Activated CD4-positive, alpha-beta T cell treated with anti-CD3 and anti-CD28 coated beads, Interleukin-2, Interleukin-4, amounts not matched to agents 100 ng/mL and 50 ng/mL, durations not matched to agents 16 hours and 8 hours (primary cell): ENCODE results near the gene HEPHL1.
"Not testable (repeated sequence)": the region's sequence is repeated elsewhere in the genome, so short reads cannot be mapped to it uniquely, and the experiment has no call there.

Experiments
- DNase-seq: peaks from one replicate; pipeline ENCODE4 v3.0.0-alpha.2; 2020; ENCODE audit warnings: low spot score

HEPHL1 gene, protein sequence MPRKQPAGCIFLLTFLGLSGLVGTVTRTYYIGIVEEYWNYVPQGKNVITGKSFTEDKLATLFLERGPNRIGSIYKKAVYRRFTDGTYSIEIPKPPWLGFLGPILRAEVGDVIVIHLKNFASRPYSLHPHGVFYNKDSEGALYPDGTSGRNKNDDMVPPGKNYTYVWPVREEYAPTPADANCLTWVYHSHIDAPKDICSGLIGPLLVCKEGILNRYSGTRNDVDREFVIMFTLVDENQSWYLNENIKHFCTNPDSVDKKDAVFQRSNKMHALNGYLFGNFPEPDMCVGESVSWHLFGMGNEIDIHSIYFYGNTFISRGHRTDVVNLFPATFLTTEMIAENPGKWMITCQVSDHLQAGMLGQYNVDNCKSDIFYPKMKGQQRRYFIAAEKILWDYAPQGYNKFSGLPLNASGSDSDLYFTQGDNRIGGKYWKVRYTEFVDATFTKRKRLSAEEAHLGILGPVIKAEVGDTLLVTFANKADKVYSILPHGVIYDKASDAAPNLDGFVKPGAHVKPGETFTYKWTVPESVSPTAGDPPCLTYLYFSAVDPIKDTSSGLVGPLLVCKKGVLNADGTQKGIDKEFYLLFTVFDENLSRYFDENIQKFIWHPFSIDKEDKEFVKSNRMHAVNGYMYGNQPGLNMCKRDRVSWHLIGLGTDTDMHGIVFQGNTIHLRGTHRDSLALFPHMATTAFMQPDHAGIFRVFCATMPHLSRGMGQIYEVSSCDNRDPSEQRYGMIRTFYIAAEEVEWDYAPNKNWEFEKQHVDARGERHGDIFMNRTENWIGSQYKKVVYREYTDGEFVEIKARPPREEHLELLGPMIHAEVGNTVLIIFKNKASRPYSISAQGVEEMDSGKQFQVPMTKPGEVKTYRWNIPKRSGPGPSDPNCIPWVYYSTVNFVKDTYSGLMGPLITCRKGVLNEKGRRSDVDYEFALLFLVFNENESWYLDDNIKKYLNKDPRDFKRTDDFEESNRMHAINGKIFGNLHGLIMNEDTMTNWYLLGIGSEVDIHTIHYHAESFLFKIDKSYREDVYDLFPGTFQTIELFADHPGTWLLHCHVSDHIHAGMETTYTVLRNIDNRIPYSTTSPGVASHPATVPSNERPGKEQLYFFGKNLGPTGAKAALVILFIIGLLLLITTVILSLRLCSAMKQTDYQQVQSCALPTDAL

DNA sequence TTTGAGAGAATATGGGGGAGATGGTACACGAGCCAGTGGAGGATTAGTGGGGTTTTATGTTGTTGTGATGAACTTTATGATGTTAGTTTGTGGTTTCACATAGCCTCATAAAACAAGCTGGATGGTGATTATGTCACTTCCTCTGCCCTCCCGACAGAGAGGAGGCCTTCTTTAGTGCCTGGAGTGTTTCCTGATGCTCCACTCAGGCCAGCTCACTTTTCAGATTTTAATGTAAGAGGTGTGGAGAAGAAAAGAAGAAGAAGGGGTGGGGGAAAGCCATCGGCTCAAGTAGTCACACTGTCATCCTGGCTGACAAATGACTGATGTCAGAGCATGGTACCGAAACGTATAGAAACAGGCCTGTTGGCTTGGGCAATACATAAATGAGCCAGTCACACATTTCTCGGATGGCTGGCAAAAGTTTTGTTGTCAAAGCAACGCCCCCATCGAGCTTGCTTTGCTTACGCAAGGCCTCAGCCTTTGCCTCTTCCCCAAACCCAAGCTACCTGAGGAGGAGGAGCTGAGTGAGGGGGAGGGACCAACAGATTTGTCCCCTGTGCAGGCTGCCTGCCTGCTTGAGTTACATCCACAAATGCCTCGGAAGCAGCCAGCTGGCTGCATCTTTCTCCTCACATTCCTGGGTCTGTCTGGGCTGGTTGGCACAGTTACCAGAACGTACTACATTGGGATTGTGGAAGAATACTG lies at the start of gene HEPHL1:
TSS of gene HEPHL1 (plus strand) at position 578 of the 705 bp plus-strand sequence. CDS start at position 593, 15 bp downstream.
- DNase-seq: no peak

DNA sequence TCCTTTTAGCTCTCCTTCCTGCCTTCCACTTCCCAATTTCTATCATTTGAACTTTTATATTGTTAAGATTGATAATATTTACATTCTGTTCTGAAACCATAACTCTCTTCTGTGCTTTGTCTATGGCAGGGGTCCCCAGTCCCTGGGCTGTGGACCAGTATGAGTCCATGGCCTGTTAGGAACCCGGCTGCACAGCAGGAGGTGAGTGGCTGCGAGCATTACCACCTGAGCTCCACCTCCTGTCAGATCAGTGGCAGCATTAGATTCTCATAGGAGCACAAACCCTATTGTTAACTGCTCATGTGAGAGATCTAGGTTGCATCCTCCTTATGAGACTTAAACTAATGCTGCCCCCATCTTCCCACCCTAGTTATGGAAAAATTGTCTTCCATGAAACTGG lies 48.4 kb upstream of the HEPHL1 start:
- no peak for DNase-seq

DNA sequence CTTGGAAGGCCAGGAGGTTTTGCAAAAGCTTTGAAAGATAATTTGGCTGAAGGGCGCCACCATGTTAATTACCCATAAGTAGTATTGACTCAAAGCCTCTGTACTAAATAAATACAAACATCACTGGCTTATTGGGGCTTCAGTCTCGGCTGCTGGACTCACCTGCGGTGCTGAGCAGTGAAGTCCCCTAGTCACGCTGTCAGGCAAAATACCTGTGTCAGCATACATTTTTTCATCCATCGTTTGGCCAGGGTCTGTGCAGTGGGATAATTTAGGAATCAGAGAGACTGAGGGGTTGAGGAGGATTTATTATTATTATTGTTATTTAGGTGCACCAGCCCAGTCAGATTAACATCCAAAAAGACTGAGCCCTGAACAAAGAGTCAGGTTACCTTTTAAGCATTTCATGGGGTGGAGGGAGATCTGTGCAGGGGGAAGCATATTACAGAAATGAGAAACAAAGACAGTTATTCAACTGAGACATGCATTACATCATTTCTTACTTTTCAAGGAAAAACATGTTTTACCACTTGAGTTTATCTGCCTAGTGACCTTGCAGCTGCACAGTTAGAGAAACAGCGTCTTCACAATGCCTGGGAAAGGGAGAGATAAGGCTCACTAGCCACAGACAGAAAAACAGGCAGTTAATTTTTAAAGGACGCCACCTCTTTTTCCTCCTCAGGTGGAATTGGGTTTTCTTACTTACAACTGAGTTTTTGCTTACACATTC lies 47.7 kb upstream of the HEPHL1 start:
- not testable (repeated sequence) for DNase-seq

DNA sequence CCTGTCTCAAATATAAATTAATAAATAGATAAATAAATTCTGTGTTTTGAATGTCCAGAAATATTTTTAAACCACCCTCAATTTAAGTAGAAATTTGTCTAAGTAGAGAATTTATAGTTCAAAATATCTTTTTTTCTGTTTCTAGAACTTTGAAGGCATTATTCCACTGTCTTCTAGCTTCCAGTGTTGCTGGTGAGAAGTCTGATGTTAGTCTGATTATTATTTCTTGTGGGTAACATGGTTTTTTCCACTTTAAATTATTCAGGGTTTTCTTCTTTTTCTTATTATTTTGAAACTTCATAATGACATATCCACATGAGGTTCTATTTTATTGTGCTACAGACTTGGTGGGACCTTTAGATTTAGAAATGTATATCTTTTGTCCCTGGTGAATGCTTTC lies 46.4 kb upstream of the HEPHL1 start:
- no peak for DNase-seq

DNA sequence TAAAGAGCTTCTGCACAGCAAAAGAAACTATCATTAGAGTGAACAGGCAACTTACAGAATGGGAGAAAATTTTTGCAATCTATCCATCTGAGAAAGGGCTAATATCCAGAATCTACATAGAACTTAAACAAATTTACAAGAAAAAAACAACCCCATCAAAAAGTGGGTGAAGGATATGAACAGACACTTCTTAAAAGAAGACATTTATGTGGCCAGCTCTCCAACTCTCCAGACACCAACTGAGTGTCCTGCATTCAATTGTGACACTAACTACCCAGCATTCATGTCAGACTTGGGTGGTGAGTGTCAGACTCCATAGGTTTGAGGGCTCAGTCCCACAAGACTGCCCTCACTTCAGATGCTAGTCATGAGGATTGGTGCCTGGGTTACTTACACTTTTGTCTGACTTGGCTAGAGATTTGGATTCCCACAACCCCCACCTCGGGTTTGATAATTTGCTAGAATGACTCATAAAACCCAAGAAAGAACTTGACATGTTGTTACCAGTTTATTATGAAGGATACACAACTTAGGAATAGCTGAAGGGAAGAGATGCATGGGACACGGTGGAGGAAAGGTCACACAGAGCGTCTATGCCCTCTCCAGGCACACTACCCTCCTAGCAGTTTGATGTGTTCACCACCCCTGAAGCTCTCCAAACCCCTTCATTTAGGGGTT lies 44.4 kb upstream of the HEPHL1 start:
- DNase-seq: not testable (repeated sequence)

DNA sequence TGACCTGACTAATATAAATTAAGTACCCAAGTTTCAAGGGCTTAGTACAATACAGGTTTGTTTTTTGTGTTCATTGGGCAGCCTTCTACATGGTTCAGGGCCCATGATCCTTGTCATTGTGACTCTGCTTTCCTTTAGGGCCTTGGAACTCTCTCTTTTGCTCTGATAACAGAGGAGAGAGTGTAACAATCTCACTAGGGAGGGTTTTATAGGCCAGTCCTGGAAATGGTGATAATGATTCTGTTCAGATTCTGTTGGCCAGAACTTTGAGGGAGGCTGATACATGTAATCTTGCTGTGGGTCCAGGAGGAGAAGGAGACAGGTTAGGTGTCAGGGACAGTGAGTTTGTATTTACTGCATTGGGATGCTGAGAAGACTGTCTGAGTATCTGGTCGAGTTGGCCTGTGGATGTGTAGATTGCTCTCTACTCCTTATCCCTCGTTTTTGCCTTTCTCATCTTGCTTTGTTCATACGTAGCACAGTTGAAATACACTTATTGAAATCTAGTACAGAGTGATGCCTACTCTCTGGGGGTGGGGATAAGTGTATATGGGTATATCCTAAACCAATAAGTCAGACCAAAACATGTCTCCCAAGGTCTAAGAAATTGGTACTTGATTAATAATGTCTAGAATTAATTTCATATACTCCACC lies 37.5 kb upstream of the HEPHL1 start:
- DNase-seq: no peak

DNA sequence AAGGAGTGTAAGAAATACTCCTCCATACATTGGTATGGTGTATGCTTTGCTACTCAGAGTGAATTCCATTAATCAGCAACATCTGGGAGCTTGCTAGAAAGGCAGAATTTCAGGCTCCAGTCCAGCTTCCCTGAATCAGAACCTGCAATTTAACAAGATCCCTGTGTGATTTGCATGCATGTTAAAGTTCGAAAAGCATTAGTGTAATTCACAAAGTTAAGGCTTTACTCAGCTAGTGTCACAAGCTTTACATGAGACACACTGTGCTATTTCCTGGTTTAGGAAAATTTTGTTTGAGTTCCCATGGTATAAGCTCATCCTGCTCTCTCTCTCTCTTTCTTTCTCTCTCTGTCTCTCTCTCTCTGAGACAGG lies 37.0 kb upstream of the HEPHL1 start:
- no peak for DNase-seq

DNA sequence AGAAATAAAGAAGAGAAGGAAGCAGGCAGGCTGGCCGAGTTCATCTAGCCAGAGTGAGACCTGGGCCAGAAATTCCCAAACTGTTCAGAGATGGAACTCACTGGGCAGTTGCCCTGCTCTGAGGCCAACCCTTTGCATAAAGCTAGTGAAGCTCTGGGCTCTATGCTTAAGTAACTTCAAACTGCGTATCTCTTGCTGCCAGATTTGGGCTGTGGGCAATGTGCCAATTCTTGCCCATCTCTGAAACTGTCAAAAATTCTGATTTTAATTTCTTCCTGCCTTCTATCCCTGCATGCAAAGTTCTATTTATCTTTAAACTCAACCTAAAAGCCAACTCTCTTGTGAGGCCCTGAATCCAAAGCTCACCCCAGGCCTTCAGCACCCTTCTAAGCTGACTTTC lies 36.2 kb upstream of the HEPHL1 start:
- DNase-seq: no peak

DNA sequence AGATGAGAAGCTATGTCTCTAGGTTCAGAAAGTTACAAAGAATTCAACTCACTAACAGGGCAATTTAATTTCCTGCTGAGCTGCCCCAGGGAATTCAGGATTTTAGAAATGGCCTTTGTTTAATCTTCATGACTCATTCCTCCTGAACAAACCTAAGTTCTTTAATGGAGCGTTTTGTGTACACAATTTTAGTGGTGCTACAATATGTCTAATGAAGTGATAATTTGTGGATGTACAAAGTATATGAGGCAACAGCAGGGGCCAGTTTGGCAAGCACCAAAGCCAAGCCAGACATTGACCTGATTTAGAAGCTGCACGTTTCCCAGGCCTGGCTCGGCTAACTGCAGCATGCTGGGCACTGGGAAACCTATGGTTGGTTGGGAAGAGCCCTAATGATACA lies 34.4 kb upstream of the HEPHL1 start:
- no peak for DNase-seq

DNA sequence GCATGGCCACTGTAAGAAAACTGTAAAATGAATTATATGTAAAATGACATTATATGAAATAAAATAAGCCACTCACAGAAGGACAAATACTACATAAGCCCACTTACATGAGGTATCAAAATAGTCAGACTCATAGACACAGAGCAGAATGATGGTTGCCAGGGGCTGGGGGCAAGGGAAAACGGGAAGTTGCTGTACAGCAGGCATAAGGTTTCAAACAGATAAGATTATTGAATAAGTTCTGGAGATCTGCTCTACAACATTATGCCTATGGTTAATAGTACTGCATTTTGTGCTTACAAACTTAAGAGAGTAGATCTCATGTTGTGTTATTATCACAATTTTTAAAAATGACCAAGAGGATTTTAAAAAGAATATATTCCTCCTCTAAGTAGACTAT lies 32.7 kb upstream of the HEPHL1 start:
- no peak for DNase-seq

DNA sequence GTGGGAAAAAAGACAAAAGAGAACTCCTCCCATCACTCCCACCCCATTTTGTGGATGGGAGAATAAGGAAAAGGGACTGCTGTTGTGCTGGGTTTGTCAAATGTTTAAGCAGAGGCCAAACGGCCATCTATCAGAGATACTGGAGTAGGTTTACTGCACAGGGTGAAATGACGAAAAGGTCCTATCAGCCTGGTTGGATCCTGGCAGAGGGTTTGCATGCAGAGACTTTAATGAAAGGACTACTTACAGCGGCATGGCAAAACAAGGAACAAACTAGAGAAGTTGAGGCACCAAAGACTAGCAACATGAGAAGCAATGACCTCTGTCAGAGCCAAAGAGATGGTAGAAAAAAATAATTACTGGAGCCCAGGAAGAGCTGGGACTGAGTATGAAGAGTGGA lies 32.2 kb upstream of the HEPHL1 start:
- no peak for DNase-seq

DNA sequence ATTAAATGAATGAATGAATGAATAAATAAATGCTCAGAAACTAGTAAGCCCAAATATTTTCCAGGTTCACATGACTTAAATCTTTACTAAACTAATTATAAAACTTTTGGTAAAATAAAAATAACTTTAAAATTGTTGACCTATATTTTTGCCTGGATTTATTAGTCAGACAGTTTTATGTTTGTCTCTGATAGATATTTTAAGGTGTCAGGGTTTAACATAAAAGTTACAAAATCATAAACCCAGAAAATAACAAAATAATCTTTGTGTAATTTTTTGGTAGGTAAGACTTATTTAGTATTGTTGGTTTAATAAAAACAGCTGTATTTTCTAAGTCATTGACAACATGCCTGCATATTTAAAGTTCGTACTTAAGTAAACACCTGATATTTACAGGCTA lies 27.4 kb upstream of the HEPHL1 start:
- no peak for DNase-seq

DNA sequence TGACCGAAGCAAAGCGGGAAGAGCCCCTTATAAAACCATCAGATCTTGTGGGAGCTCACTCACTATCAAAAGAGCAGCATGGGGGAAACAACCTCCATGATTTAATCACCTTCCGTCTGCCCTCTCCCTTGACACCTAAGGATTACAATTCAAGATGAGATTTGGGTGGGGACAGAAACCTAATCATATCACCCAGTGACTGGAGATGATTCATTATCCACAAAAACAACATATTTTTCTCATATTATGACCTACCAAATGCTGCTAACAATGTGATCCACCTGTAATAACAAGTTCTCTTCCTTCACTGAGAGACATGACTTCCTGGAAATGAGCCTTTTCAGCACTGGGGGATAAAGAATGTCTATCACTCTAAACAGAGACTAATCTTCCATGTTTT lies 23.4 kb upstream of the HEPHL1 start:
- DNase-seq: no peak

DNA sequence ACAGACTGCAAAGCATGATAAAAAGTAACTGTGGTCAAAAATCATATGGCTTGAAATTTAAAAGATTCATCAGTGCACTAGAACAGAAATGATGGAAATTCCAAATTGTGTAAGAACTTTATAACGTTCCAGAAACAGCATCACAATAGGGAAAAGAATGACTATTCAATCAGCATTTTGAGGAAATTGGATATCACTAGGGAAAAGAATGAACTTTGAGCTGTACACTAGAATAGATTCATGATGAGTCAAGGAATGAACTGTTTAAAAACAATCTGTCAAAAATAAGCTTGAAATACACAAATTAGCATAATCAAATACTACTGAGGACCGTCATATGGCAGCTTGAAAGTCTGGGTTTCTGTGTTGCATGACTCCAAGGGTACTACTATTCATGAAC lies 20.5 kb upstream of the HEPHL1 start:
- no peak for DNase-seq

DNA sequence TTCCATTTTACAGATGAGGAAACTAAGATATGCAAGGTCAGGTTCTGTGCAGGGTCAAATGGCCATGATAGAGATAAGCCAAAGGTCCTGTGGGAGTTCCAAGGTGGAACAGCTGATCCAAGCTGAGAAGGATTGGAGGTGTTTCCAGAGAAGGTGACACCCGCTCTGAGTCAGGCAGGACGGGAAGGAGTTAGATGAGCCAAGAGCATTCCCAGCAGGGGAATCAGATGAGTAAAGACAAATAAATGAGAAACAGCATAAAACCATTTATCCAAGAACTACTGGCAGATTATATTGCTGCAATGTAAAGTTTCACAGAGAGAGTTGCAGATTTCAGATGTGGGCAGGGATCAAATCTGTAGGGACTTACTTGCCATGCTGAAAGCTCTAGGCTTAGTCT lies 18.9 kb upstream of the HEPHL1 start:
- no peak for DNase-seq

DNA sequence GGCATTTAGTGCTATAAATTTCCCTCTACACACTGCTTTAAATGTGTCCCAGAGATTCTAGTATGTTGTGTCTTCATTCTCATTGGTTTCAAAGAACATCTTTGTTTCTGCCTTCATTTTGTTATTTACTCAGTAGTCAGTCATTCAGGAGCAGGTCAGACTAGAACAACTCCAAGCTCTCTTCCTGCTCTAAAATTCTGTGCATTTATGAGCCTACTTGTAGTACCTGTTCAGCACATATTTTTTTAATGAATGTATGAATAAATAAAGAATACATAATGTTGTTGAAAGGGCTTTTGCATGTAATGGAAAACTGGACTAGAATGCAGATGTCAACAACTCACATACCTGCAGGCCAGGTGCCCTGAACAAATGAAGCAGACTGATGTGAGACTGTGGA lies 13.7 kb upstream of the HEPHL1 start:
- DNase-seq: no peak

DNA sequence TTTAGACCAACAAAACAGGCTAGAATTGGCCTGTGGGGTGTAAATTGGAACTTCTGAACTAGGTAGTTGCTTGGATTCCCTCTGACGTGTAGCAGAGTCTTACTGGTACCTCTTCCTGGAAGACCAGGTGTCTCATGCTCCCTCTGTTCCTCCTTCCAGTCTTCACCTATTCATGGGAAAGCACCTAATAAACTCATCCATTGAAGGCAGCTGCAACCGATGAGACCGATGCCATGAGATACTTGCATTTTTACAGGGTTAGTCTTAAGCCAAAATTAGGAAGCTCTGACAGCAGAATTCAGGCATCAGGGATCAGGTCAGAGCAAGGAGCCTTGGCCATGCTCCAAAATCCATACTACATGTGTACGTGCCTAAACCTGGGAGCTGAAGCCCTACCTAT lies 13.2 kb upstream of the HEPHL1 start:
- no peak for DNase-seq

DNA sequence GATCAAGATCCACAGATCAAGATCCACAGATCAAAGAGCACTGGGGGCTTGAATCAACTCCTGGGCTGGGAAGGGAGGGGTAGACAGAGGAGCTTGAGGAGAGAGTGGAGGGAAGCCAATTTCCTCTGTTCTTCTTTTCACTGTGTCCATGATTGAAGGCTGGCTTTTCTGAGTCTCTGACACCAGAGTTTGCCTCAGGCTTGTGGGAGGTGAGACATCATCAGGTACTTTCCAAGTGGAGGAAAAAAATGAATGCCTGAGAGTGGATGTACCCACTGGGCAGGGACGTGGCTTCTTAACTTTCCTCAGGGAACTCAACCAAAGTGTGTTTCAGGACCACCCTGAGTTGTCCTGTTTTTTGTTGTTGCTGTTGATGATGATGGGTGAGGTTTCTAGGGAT lies 11.0 kb upstream of the HEPHL1 start:
- DNase-seq: no peak

DNA sequence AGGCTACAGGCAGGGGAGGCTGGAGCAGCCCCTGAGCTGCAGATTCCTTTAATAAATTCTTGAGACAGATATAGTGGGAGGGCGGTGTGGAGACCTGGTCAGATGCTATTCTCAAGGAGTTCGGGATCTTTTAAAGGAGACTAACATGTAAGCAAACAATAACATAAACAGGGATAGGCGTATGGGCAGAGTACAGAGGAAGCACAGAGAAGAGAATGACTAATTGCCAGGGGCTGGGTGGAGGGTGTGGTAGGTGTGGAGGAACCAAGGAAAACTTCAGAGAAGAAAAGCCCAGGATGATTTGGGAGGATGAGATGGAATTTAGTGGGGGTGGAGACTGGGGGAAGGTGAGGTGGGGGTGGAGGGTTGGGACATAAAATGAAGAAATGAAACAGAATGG lies 9.7 kb upstream of the HEPHL1 start:
- DNase-seq: no peak

DNA sequence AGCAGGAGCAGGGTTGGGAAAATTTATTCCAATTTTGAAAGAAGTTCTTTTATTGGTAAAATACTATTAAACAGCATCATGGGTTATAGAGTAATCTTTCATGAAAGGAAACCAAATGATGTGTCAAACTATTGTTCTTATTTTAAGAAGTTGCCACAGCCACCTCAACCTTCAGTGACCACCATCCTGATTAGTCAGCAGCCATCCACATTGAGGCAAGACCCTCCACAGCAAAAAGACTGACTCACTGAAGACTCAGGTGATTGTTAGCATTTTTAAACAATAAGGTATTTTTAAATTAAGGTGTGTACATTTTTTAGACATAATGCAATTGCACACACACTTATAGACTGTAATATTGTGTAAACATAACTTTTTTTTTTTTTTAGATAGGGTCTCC lies 3.7 kb upstream of the HEPHL1 start:
- no peak for DNase-seq
